DMS79 treated with DMSO at 0.1 percent for 48 hours (cell line): ENCODE measurements around the gene SYVN1.
A peak's percentile ranks its signal among the peaks of the same experiment; 100 is the strongest.
"Not testable (repeated sequence)": the region's sequence is repeated elsewhere in the genome, so short reads cannot be mapped to it uniquely, and the experiment has no call there.

Source experiments
- DNase-seq: peaks from one replicate; lab custom pipeline; 2025; lab: John Stamatoyannopoulos, UW

SYVN1 gene

GRCh38 chr11:65151331-65151899 is 17.1 kb upstream of the SYVN1 start:
- DNase-seq = no peak

- DNase-seq = peak; percentile 82
Observed at GRCh38 chr11:65150509-65151299, 16.4 kb upstream of the SYVN1 start.

GRCh38 chr11:65150131-65150508 is 15.8 kb upstream of the SYVN1 start:
- DNase-seq = not testable (repeated sequence)

- DNase-seq = no peak
Observed at GRCh38 chr11:65148657-65149056, 14.3 kb upstream of the SYVN1 start.

GRCh38 chr11:65147352-65148075 is 13.2 kb upstream of the SYVN1 start:
- no peak for DNase-seq

- DNase-seq = no peak
Observed at GRCh38 chr11:65141896-65142494, 7.7 kb upstream of the SYVN1 start.

- DNase-seq = no peak
Observed at GRCh38 chr11:65136515-65137096, 2.3 kb upstream of the SYVN1 start.

- no peak for DNase-seq
Observed at GRCh38 chr11:65135633-65136145, 1.4 kb upstream of the SYVN1 start.

GRCh38 chr11:65134952-65135632 is 773 bp upstream of the SYVN1 start:
- peak; percentile 99 for DNase-seq

- no peak for DNase-seq
Observed at GRCh38 chr11:65133724-65134123, 595 bp downstream of the SYVN1 start.

GRCh38 chr11:65132988-65133700 is 1.2 kb downstream of the SYVN1 start:
- DNase-seq = no peak

GRCh38 chr11:65132238-65132987 is 1.9 kb downstream of the SYVN1 start:
- no peak for DNase-seq

- no peak for DNase-seq
Observed at GRCh38 chr11:65131895-65132237, 2.5 kb downstream of the SYVN1 start.

GRCh38 chr11:65131417-65131776 is 2.9 kb downstream of the SYVN1 start:
- DNase-seq = no peak

GRCh38 chr11:65130631-65131416 is 3.5 kb downstream of the SYVN1 start:
- DNase-seq = no peak

- DNase-seq = no peak
Observed at GRCh38 chr11:65129649-65130441, 4.5 kb downstream of the SYVN1 start.

GRCh38 chr11:65128182-65129145 is 5.9 kb downstream of the SYVN1 start:
- no peak for DNase-seq
